ENCODE measurements around the gene F13A1.

GRCh38 chr6:6251555-6252280, 68.7 kb downstream of the F13A1 start:
- no peak for TF ChIP-seq POLR2AphosphoS5 (IDR thresholded peaks at IDR 0.05; ENCODE audit: borderline replicate concordance, low read depth, low read length)
- no peak for TF ChIP-seq EZH2 (IDR thresholded peaks at IDR 0.05)
- no peak for TF ChIP-seq FOXP2 (optimal IDR thresholded peaks at IDR 0.05; ENCODE audit: control extremely low read depth, extremely low read length, insufficient read depth)
